Adrenal gland (tissue), 5 donors: ENCODE measurements around the gene CLEC11A.

ENCODE experiments used
- POLR2A ChIP-seq, 2 donors: fragments of 450-650 bp; IDR thresholded peaks; one replicate each; pipeline ENCODE4 v1.6.1; 2017; ENCODE audit warnings: antibody characterized with exemption in 2 of 2, mild to moderate bottlenecking in 2 of 2, moderate library complexity in 1 of 2
- TF ChIP-seq, protein P1 (sequence below), 6 experiments: fragments of 450-650 bp in 4 of 6; fragments of 200-600 bp in 2 of 6; sonication (generic) in 1 of 6; IDR thresholded peaks; 1 replicate in 5 of 6; 2 replicates in 1 of 6; pipeline versions ENCODE4 v1.5.1 to v1.8.0; 2016 to 2021; ENCODE audit warnings: antibody characterized with exemption in 6 of 6, mild to moderate bottlenecking in 2 of 6, moderate library complexity in 1 of 6
- donor health status: DM: no; HTN: no; CAD: no.

DNA sequence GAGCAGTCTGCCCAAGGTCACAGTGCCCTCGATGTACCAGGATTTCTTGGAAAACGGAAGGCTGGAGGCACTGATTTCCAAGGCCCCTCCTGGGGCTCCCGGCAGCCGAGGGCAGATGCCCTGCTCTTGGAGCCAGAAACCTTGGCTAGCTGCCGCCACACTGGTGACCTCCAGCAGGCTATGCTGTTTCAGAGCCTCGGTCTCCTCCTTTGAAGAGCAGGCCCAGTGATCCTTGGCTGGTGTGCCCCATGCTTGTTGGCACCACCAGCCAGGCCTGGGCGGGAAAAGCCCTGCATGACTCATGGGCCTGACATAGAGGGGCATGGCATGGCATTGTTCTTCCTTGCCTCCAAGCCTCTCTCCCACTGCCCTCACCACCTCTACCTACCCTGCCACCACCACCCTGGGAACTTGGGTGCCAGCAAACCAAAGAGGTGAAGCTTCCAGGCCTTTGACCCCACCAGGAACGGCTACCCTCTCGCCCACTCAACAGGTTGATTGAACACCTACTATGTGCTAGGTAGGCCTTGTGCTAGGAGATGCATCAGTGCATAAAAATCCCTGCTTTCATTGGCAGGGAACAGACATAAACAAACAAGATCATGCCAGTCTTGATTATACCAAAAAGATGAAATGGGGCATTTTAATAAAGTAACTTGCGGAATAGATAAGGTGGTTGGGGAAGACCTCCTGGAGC lies 1.6 kb upstream of the CLEC11A start:
- no peak for TF ChIP-seq POLR2A (IDR thresholded peaks at IDR 0.05)
- TF ChIP-seq, protein P1, sequence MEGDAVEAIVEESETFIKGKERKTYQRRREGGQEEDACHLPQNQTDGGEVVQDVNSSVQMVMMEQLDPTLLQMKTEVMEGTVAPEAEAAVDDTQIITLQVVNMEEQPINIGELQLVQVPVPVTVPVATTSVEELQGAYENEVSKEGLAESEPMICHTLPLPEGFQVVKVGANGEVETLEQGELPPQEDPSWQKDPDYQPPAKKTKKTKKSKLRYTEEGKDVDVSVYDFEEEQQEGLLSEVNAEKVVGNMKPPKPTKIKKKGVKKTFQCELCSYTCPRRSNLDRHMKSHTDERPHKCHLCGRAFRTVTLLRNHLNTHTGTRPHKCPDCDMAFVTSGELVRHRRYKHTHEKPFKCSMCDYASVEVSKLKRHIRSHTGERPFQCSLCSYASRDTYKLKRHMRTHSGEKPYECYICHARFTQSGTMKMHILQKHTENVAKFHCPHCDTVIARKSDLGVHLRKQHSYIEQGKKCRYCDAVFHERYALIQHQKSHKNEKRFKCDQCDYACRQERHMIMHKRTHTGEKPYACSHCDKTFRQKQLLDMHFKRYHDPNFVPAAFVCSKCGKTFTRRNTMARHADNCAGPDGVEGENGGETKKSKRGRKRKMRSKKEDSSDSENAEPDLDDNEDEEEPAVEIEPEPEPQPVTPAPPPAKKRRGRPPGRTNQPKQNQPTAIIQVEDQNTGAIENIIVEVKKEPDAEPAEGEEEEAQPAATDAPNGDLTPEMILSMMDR (IDR thresholded peaks at IDR 0.05) = no peak
